Spleen (tissue), 7 donors: Measurements from ENCODE around the gene C12orf42.

ENCODE experiments used
- POLR2A ChIP-seq, 3 donors: fragments of 450-650 bp; IDR thresholded peaks; one replicate each; pipeline ENCODE4 v1.5.1; 2017; ENCODE audit warnings: antibody characterized with exemption in 3 of 3, mild to moderate bottlenecking in 1 of 3
- POLR2AphosphoS5 ChIP-seq, 3 donors: sonication (generic); formaldehyde crosslinking; IDR thresholded peaks; one replicate each; pipeline ENCODE4 v1.5.1; 2017; ENCODE audit warnings: antibody characterized with exemption in 3 of 3
- TF ChIP-seq, protein P1 (sequence below), 11 experiments: fragments of 200-600 bp in 7 of 11; fragments of 450-650 bp in 4 of 11; sonication (generic) in 4 of 11; IDR thresholded peaks in 8 of 11; conservative IDR thresholded peaks in 3 of 11; 1 replicate in 7 of 11; 2 replicates in 4 of 11; pipeline versions ENCODE4 v1.4.0 to v1.8.0; 2016 to 2021; ENCODE audit warnings: antibody characterized with exemption in 11 of 11, inconsistent platforms in 4 of 11, mild to moderate bottlenecking in 1 of 11
- donor health status: DM: no; HTN: no; CAD: no; lungs with moderate emphysema.
- donor health status: DM: no; HTN: no; CAD: no.
- donor health status: DM: no; HTN: no; CAD: no.

DNA sequence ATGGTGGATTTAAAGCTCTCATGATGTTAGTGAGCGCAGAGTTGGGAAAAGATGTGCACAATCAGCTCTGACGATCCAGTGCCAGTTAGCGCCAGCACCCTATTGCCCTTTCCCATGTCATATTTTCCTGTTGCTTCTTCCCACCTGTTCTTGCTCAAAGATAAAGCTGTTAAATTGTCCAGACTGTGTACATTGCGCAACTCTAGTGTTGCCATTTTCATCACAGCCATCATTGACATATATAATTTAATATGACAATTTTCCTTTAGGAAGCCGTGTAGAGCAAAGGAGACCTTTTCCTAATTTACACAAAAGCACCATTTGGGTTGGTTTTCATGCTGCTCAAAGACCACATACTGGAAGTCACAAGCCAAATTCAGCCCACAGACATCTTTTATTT lies 5.7 kb upstream of the C12orf42 start:
- TF ChIP-seq, protein P1, sequence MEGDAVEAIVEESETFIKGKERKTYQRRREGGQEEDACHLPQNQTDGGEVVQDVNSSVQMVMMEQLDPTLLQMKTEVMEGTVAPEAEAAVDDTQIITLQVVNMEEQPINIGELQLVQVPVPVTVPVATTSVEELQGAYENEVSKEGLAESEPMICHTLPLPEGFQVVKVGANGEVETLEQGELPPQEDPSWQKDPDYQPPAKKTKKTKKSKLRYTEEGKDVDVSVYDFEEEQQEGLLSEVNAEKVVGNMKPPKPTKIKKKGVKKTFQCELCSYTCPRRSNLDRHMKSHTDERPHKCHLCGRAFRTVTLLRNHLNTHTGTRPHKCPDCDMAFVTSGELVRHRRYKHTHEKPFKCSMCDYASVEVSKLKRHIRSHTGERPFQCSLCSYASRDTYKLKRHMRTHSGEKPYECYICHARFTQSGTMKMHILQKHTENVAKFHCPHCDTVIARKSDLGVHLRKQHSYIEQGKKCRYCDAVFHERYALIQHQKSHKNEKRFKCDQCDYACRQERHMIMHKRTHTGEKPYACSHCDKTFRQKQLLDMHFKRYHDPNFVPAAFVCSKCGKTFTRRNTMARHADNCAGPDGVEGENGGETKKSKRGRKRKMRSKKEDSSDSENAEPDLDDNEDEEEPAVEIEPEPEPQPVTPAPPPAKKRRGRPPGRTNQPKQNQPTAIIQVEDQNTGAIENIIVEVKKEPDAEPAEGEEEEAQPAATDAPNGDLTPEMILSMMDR (IDR thresholded peaks at IDR 0.05 in 8 of 11, conservative IDR thresholded peaks at IDR 0.05 in 3 of 11), result no peak
- TF ChIP-seq POLR2A (IDR thresholded peaks at IDR 0.05) (no peak), POLR2AphosphoS5 (IDR thresholded peaks at IDR 0.05) (no peak)
